ENCODE measurements around the gene ATP8B4. TPM values are rescaled to one million over a fixed set of nuclear protein-coding genes. Genes with fewer than 3 reads are reported as not detected.

The ATP8B4 gene
- total and polyA plus RNA-seq, 10 of the 15 experiments (the other 5 are each of a cell fraction or from before 2014, with no cell fraction given) = 0.02 to 0.94 (median 0.19) TPM

DNA sequence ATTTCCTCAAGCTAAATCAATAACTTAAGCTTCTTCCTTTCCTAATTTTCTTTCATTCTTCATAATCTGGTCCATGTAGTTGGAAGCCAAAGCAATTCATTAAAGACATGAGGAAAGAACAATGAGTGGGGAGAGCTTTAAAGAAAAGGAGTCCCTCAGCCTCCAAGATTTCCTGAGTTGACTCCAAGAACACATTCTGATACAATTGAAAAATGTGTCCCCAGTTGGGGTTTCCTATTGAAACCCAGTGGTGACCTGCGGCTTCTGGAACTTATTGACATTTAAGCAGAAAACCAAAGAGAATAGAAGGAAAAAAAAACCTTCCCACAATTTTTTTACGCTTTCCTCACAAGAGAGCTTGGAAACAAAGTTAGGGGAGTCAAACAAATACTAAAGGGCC lies 37.0 kb downstream of the ATP8B4 start (continued):
- TF ChIP-seq, protein P1, sequence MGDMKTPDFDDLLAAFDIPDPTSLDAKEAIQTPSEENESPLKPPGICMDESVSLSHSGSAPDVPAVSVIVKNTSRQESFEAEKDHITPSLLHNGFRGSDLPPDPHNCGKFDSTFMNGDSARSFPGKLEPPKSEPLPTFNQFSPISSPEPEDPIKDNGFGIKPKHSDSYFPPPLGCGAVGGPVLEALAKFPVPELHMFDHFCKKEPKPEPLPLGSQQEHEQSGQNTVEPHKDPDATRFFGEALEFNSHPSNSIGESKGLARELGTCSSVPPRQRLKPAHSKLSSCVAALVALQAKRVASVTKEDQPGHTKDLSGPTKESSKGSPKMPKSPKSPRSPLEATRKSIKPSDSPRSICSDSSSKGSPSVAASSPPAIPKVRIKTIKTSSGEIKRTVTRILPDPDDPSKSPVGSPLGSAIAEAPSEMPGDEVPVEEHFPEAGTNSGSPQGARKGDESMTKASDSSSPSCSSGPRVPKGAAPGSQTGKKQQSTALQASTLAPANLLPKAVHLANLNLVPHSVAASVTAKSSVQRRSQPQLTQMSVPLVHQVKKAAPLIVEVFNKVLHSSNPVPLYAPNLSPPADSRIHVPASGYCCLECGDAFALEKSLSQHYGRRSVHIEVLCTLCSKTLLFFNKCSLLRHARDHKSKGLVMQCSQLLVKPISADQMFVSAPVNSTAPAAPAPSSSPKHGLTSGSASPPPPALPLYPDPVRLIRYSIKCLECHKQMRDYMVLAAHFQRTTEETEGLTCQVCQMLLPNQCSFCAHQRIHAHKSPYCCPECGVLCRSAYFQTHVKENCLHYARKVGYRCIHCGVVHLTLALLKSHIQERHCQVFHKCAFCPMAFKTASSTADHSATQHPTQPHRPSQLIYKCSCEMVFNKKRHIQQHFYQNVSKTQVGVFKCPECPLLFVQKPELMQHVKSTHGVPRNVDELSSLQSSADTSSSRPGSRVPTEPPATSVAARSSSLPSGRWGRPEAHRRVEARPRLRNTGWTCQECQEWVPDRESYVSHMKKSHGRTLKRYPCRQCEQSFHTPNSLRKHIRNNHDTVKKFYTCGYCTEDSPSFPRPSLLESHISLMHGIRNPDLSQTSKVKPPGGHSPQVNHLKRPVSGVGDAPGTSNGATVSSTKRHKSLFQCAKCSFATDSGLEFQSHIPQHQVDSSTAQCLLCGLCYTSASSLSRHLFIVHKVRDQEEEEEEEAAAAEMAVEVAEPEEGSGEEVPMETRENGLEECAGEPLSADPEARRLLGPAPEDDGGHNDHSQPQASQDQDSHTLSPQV (IDR thresholded peaks at IDR 0.05) = no peak
- no peak for TF ChIP-seq BHLHE40 (IDR thresholded peaks at IDR 0.05; ENCODE audit: borderline replicate concordance in 1 of 2, low read depth in 2 of 2, low read length in 1 of 2)

DNA sequence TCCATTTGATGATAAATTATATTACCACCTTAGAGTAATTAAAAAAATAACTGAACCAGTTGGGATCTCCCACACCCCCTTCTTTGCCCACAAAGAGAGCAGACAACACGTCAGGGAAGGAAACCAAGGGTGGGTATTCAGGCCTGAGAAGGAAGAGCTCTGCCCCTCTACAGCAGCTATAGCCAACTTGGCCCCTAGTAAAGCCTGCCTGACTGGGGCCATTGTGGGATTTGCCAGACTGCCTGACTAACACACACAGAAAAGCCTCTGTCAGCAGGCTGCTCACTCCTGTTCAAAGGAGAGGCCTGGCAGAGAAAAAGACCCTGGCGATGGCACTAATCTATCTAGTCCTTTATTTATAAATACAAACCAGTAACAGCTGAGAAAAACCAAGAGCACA lies 41.4 kb downstream of the ATP8B4 start:
- Histone ChIP-seq H4K20me1 (ENCODE audit: control insufficient read depth, insufficient read depth) (no peaks in the 10 kb centered on the region), H3K79me2 (ENCODE audit: control insufficient read depth, insufficient read depth, low read length) (no peaks in the 10 kb centered on the region), H3K9ac (ENCODE audit: control insufficient read depth, insufficient read depth, low read length) (no peak overlapping the region), H3K27me3 (replicated peaks in 1 of 2; ENCODE audit: control insufficient read depth in 2 of 2, insufficient read depth in 2 of 2, low read length in 1 of 2) (no peaks in the 10 kb centered on the region; a peak in 1 of 4 replicates), H3K27ac (ENCODE audit: control insufficient read depth, insufficient read depth) (no peak overlapping the region), H3K4me2 (ENCODE audit: control insufficient read depth, insufficient read depth) (no peak overlapping the region), H2AFZ (ENCODE audit: control insufficient read depth, low read depth, low read length) (no peak overlapping the region), H3K4me1 (ENCODE audit: control insufficient read depth, insufficient read depth, low read length) (no peaks in the 10 kb centered on the region), H3K36me3 (ENCODE audit: control insufficient read depth in 2 of 2, insufficient read depth in 2 of 2, low read length in 1 of 2) (no peaks in the 10 kb centered on the region), H3K9me3 (replicated peaks; ENCODE audit: control insufficient read depth, insufficient read depth, low read length) (no peaks in the 10 kb centered on the region), H3K4me3 (no peak overlapping the region)
- ChIA-PET POLR2A (interaction anchor here (1.6 kb wide), 1 partner anchor 11 kb away, joined by 6 read pairs; no protein-coding TSS in a partner anchor), CTCF (interaction anchor here (1.2 kb wide), 1 partner anchor 23 kb away, joined by 3 read pairs; no protein-coding TSS in a partner anchor), RAD21 (ENCODE audit: unreplicated experiment) (no interaction called here), SMC1A (ENCODE audit: uncharacterized antibody, unreplicated experiment) (interaction anchor here (1.0 kb wide), 1 partner anchor 65 kb away, joined by 3 read pairs; no protein-coding TSS in a partner anchor)
- WGBS (ENCODE audit: insufficient coverage, insufficient replicate concordance, low lambda C conversion rate, missing lambda C conversion rate) = 20% methylated on average over 2 of the region's 2 CpGs
- FAIRE-seq = no peak
- ATAC-seq = no peak
- BruUV-seq (replicated peaks) = no TSS peak
- no peak for DNase-seq (ENCODE audit: low read depth, low spot score)
- in situ Hi-C loops (cut with MboI) = no loop called here
- intact Hi-C loops (cut with micrococcal nuclease; ENCODE audit: unreplicated experiment) = no loop called here
- TF ChIP-seq HCFC1 (IDR thresholded peaks at IDR 0.05; ENCODE audit: low read length) (no peak), MEF2B (IDR thresholded peaks at IDR 0.05; ENCODE audit: partially characterized antibody, poor library complexity, severe bottlenecking) (no peak), ZSCAN29 (IDR thresholded peaks at IDR 0.05) (no peak), CEBPB (IDR thresholded peaks at IDR 0.05; ENCODE audit: borderline replicate concordance in 1 of 2, low read depth in 2 of 2, low read length in 2 of 2) (no peak)
- TF ChIP-seq, protein P2, sequence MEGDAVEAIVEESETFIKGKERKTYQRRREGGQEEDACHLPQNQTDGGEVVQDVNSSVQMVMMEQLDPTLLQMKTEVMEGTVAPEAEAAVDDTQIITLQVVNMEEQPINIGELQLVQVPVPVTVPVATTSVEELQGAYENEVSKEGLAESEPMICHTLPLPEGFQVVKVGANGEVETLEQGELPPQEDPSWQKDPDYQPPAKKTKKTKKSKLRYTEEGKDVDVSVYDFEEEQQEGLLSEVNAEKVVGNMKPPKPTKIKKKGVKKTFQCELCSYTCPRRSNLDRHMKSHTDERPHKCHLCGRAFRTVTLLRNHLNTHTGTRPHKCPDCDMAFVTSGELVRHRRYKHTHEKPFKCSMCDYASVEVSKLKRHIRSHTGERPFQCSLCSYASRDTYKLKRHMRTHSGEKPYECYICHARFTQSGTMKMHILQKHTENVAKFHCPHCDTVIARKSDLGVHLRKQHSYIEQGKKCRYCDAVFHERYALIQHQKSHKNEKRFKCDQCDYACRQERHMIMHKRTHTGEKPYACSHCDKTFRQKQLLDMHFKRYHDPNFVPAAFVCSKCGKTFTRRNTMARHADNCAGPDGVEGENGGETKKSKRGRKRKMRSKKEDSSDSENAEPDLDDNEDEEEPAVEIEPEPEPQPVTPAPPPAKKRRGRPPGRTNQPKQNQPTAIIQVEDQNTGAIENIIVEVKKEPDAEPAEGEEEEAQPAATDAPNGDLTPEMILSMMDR (IDR thresholded peaks at IDR 0.05 in 2 of 3, conservative IDR thresholded peaks at IDR 0.05 in 1 of 3; ENCODE audit: control insufficient read depth in 2 of 3, extremely low read depth in 1 of 3, insufficient read depth in 1 of 3, low read depth in 3 of 3, low read length in 3 of 3) = no peak
- TF ChIP-seq, protein P3, sequence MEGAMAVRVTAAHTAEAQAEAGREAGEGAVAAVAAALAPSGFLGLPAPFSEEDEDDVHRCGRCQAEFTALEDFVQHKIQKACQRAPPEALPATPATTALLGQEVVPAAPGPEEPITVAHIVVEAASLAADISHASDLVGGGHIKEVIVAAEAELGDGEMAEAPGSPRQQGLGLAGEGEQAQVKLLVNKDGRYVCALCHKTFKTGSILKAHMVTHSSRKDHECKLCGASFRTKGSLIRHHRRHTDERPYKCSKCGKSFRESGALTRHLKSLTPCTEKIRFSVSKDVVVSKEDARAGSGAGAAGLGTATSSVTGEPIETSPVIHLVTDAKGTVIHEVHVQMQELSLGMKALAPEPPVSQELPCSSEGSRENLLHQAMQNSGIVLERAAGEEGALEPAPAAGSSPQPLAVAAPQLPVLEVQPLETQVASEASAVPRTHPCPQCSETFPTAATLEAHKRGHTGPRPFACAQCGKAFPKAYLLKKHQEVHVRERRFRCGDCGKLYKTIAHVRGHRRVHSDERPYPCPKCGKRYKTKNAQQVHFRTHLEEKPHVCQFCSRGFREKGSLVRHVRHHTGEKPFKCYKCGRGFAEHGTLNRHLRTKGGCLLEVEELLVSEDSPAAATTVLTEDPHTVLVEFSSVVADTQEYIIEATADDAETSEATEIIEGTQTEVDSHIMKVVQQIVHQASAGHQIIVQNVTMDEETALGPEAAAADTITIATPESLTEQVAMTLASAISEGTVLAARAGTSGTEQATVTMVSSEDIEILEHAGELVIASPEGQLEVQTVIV (IDR thresholded peaks at IDR 0.05; ENCODE audit: borderline replicate concordance, partially characterized antibody) = no peak
- TF ChIP-seq, protein P4, sequence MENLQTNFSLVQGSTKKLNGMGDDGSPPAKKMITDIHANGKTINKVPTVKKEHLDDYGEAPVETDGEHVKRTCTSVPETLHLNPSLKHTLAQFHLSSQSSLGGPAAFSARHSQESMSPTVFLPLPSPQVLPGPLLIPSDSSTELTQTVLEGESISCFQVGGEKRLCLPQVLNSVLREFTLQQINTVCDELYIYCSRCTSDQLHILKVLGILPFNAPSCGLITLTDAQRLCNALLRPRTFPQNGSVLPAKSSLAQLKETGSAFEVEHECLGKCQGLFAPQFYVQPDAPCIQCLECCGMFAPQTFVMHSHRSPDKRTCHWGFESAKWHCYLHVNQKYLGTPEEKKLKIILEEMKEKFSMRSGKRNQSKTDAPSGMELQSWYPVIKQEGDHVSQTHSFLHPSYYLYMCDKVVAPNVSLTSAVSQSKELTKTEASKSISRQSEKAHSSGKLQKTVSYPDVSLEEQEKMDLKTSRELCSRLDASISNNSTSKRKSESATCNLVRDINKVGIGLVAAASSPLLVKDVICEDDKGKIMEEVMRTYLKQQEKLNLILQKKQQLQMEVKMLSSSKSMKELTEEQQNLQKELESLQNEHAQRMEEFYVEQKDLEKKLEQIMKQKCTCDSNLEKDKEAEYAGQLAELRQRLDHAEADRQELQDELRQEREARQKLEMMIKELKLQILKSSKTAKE (IDR thresholded peaks at IDR 0.05; ENCODE audit: low read depth, poor library complexity, severe bottlenecking) = no peak

Measured in GM12878 (cell line).